GM19455 (cell line): ENCODE measurements around the gene MYADML2.
"Not testable (repeated sequence)": the region's sequence is repeated elsewhere in the genome, so short reads cannot be mapped to it uniquely, and the experiment has no call there.

Source experiments
- ATAC-seq: cut with Tn5 transposase; IDR thresholded peaks from one replicate; pipeline ENCODE4 v1.9.1; 2021; ENCODE audit not compliant: unreplicated experiment

The MYADML2 gene

DNA sequence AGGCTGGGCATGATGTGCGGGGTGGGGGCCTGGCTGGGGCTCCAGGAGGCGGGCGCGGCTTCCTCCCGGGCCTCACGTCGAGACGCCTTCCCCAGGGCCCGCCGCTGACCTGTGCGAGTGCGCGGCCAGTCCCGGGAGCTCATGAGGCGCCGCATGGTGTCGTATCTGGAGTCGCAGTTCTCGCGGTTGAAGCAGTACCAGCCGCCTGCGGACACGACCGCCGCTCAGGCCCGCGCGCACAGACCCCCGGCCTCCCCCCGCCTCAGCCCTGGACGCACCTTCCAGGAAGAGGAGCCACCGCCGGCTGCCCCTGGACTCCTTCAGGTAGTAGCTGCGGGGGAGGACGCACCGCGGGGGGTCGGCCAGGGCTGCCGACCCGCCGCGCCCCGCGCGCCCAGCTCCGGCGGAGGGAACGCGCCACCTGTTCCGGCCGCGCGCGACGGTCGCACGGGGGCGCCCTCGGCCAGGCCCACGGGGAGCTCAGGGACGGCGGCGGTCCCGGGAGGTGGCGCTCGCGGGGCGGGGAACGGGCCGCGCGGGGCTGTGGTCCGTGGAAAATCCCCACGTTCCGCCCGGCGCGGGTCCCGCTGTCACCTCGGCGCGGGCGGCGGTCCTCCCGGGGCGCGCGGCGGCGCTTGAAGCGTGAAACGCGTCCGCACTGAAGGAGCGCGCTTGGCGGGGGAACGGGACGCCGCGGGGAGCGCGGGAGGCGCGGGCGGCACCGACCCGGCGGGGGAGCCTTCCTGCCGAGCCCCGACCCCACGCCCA, 12.5 kb upstream of the MYADML2 start:
- ATAC-seq, result no peak

DNA sequence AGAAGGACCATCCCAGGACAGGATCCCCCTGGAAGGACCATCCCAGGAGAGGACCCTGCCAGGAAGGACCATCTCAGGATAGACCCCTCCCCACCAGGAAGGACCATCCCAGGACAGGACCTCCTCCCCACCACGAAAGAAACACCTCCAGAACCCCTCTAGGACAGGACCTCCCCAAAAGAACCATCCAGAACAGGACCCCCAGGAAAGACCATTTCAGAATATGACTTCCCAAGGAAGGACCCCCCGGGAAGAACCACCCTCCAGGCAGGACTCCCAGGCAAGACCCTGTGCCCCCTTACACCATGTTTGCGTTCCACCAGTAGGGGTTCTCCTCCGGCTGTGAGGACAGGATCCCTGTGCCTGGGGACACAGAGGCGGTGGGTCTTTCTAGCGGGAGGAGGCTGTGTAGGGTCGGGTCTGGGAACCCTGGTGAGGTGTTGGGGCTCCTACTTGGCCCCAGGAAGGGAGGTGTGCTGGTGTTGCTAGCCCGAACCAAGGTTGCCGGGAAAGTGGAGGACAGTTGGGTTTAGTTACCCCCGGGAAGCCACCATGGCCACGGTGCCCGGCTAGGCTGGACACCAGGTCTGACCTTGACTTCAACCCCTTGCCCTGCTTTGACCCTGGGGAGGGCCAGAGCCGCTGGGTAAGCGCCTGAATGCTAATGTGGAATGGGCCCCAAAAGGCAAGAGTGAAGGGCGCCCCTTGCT, 11.8 kb upstream of the MYADML2 start:
- ATAC-seq, result no peak

DNA sequence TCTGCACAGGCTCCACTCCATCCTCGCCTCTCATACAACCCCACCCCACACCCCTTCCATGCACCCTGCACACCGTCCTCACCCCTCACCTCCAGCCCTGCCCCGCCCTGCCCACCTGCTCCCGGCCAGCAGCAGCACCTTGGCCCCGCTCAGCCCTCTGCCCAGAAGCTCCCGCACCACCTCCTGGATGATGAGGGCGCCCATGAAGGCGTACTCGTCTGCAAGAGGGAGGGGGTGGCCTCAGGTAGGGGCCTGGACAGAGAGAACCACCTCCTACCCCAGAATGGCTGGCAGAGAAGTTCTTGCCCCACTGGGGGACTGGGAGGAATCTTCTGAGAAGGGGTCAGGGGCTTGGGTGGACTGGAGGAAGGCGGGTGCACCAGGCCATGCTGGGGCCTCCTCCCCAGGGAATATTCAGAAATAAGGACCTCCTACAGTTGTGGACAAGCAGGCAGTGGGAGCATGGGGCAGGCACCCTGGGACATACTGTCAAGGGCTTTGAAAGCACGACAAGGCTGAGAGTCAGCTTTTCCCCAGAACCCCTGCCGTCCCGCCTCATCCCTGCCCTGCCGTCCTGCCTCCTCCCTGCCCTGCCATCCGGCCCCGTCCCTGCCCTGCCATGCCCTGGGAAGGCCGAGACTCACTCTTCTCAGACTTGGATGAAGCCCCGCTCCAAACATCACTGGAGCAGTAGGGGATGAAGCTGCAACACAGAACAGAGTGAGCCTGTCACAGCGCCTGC, 10.8 kb upstream of the MYADML2 start:
- no peak for ATAC-seq

DNA sequence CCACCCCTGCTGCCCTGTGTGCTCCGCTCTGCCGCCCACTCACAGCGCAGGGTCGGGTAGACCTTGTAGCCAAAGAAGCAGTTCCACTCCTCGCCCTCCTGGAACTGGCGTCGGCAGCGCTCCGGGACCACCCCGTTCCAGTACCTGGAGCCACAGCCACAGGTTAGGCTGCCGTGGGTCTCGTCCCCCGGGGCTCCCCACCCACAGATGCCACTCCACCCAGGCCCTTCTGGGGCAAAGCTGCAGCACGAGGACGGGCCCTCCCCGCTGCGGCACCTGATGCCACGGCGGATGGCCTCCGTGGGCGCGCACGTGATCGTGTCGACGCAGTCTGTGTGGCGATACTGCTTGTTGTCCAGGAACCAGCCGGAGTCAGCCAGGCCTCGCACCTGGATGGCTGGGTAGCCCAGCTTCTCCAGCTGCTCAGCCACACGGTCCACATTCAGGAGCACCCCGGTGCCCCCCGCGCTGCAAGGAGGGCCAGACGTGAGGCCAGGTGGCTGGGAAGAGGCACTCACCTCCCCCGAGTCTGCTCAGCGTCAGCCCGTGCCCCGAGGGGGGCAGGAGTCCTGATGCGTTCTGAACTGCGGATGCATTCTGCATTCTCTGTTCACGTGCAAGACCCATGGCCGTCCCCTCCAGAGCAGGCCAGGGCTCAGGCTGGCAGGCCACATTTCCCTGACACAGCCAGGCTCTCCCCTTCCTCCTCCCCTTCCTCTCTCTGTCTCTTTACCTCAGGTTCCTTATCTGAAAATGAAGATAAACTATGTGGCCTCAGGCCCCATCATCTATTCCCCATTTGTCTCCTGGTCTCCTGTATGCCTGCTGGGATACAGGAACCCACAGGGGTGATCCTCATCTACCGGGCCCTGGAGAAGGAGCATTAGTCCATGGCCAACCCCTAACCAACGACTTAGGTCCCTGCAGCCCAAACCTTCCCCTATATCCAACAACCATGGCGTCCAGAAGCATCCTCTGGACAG, 9.9 kb upstream of the MYADML2 start:
- no peak for ATAC-seq

DNA sequence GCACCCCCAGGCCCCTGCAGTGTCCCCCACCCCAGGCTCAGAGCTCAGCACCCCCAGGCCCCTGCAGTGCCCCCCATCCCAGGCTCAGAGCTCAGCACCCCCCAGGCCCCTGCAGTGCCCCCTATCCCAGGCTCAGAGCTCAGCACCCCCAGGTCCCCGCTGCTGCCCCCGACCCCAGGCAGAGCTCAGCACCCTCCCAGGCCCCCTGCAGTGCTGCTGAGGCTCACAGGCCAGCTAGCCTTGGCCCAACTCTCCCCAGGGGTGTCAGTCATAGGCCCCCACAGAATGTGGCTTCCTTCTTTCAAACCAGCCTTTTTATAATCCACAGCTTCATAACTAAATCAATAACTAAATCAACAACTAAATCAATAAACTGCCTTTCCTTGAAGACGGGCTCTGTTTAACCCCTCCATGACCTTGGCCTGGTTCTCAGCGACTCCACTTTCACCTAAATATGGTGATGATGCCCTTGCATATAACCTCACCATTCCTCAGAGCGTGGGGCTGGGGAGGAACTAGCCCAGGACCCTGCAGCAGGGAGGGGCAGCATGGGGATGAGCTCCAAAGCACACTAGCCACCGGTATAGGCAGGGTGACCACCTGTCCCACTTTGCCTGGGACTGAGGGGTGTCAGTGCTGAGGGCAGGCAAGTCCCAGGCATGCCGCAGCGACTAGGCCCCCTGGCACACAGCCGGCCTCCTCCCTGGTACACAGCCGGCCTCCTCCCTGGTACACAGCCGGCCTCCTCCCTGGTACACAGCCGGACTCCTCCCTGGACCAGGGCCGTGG, 8.9 kb upstream of the MYADML2 start:
- no peak for ATAC-seq

DNA sequence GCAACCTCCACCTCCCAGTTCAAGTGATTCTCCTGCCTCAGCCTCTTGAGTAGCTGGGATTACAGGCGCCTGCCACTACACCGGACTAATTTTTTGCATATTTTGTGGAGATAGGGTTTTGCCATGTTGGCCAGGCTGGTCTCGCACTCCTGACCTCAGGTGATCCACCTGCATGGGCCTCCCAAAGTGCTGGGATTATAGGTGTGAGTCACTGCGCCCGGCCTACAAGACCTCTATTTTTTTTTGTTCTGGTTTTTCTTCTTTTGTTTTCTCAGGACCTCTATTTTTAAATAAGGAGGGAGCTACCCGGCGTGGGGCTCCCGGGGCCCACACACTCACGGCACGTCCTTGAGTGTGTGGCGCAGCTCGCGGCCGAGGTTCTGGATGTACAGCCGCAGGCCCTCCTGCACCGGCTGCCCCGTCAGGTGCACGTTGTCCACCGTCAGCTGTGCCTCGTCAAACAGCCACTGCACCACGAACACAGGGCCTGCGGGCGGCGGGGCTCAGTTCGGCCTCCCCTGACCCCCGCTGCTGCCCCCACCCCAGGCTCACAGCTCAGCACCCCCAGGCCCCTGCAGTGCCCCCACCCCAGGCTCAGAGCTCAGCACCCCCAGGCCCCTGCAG, 8.1 kb upstream of the MYADML2 start:
- no peak for ATAC-seq

DNA sequence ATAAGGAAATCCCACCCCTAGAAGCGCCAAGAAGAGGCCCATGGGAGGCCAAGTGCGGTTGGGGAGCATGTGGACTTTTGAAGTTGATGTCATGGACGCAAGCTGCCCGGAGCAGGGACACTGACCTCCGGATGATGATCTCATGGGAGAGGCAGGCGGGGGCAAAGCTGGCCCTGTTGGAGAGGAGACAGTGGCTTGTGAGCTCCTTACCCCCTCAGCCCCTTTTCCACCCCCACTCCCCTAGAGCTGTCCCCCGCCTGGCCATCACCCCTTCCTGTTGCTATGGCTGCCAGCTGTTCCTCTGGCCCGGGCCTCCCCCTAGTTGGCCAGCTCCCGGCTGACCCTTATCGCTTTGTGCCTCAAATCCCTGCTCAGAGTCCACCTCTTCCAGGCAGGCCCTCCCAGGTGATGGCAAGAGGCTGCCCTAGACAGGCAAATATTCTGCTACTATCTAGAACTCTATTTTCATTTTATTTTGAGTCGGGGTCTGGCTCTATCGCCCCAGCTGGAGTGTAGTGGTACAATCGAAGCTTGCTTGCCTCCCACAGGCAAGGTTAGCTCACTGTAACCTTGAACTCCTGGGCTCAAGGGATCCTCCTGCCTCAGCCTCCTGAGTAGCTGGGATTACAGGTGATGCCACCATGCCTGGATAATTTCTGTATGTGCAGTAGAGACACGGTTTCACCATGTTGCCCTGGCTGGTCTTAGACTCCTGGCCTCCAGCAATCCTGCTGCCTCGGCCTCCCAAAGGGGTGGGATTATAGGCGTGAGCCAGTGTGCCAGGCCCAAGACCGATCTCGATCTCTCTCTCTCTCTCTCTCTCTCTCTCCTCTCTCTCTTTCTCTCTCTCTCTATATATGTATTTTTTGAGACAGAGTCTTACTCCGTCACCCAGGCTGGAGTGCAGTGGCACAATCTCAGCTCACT, 7.4 kb upstream of the MYADML2 start:
- no peak for ATAC-seq

DNA sequence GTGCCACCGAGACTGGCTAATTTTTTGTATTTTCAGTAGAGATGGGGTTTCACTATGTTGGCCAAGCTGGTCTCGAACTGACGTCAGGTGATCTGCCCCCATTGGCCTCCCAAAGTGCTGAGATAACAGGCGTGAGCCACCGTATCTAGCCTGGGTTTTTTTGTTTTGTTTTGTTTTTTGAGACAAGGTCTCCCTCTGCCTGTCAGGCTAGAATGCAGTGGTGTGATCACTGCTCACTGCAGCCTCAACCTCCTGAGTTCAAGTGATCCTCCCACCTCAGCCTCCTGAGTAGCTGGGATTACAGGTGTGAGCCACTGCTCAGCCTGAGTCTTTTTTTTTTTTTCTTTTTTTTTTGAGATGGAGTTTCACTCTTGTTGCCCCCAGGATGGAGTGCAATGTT, 6.4 kb upstream of the MYADML2 start:
- ATAC-seq, result not testable (repeated sequence)

DNA sequence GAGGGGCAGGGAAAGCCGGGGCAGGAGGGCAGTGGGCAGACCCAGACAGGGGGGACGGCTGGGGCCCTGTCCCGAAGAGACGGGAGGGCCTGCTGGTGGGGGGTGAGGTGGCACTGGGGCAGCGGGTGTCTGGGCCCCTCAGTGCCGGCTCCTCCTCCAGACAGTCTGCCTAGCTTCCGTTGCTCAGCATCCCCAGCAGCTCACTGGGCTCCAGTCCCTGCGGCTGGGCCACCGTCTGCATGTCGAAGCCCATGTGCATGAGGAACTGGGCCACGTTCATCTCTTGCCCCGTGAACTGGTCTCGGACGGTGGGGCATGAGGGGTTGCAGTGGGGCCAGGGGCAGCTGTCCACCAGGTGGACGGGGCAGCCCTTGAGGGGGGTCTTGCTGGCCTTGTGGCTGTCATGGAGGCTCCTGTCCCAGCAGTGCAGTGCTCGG, 5.8 kb upstream of the MYADML2 start:
- no peak for ATAC-seq

DNA sequence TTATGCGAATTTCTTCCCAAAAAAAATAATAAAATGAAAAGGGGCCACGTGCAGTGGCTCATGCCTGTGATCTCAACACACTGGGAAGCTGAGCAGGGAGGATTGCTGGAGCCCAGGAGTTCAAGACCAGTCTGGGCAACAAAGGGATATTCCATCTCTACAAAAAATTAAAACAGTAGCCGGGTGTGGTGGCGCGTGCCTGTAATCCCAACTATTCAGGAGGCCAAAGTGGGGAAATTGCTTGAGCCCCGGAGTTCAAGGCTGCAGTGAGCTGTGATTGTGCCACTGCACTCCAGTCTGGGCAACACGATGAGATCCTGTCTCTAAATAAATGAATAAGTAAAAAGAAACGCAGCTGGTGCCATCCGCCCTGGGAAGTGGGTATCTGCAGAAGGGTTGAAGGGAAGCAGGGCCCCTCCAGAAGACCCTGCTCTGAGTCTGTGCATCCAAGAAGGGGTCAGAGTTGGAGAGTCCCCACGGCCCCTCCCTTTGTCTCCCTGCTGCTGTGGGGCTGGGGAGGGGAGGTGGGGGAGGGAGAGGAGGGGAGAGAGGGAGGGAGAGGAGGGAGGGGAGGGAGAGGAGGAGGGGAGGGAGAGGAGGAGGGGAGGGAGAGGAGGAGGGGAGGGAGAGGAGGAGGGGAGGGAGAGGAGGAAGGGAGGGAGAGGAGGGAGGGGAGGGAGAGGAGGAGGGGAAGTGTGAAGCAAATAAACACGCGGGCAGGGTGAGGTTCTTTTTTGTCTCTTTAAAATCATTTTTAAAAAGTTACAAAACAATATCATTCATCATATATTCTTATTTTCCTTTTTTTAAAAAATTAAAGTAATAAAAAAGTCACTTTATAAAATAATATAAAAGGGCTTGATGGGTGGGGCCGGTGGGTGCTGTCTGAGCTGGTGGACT, 5.0 kb upstream of the MYADML2 start:
- ATAC-seq, result no peak

DNA sequence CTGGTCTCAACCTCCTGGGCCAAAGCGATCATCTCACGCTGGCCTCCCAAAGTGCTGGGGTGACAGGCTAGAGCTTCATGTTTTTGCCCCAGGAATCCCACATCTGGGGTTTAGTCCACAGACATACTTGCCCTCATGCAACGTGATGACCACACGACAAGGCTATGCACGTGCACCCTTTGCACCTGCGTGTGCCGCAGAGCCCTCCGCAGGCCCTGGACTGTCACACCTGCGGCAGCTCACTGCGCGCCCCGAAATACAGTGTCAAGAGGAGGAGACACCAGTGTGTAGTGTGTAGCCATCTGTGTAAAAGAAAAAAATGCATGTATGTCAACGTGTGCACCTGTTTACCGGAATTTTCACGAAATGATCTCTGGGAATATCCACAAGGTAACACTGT, 3.5 kb upstream of the MYADML2 start:
- no peak for ATAC-seq

DNA sequence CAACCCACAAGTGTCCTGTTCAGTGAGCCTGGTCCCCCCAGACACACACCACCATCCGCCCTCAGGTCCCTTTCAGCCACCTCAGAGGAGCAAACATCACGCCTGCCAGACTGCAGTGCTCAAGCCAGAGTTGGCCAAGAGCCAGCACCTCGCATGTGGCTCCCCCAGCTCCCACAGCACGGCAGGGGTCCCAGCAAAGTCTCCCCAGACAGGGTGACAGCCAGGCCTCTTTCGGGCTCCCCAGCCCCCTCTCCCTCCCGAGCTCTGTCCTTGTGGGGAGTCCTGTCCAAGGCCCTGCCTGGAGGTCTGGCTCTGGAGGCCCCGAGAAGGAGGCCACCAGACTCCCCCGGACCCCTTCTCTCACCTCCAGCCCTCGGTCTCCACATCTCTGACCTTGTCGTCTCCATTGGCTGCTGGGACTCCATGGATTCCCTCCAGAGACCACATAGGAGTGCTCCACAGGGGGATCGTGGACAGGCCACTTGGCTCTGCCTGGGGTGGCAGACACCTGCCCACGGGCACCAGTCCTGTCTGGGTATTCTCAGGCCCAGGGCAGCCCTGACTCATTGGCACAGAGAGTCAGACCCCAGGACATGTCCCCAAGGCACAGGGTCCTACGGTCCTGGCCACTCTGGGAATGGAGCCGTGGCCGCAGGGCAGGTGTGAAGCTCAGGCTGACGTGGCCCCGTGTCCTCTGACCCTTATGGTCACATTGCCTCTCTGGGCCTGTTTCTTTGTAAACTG, 1.8 kb upstream of the MYADML2 start:
- ATAC-seq, result no peak

DNA sequence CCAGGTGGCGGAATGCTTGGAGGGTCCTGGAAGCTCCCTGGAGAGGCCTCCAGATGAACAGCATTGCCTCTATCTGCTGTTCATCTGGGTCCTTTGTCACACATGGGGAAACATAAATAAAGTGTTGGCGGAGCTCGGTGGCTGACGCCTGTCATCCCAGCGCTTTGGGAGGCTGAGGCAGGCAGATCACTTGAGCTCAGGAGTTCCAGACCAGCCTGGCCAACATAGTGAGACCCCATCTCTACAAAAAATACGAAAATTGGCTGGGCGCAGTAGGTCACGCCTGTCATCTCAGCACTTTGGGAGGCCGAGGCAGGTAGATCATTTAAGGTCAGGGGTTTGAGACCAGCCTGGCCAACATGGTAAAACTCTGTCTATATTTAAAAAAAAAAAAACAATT, 2.2 kb downstream of the MYADML2 start:
- no peak for ATAC-seq

DNA sequence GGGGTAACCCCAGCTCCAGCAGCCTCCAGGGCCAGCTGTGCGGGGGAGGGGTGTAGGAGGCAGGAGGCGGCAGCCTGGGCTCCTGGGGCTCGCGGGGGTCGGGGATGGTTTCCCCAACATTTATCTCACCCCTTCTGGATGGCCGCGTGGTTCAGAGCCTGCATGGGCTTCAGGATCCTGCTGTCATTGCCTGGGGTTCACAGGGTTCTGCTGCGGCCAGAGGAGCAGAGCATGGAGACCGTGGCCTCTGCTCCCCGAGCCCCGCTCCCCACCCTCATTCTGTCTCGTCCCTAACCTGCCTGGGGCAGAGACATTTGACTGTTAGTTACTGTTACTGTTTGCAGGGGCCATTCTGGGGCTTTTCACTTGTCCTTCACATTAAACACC, 4.9 kb downstream of the MYADML2 start:
- ATAC-seq, result no peak

DNA sequence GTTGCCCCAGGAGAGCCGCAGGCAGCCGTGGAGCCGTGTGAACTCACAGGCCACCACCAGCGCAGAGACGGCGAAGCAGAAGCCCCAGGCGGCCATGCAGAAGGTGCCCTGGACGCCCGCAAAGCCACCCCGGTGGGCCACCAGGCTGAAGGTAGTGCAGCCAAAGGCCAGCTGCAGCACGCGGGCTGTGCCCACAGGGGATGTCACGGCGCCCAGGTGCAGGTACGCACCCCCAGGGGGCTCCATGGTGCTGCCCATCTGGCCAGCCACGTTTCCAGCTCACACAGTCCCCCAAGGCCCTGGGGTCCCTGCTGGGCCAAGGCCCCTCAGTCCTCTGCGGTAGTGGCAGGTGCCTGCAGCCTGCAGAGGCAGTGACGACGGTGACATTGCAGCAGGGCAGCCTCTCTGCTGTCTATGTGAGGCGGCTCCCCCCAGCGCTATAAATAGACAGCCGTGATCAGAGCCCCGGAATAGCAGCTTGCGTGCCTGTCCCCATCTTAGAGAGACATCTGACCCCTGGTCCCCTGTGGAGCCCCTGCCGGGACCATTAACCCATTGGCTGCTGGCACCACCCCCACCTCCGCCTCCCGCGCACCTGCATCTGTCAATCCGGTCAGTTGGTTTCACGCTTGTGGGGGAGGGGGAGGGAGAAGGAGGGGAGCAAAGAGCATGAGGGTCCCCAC, 5.4 kb downstream of the MYADML2 start:
- no peak for ATAC-seq
